GM12878 (cell line): ENCODE results near the gene RASSF4. TPM values are rescaled to one million over a fixed set of nuclear protein-coding genes. Genes with fewer than 3 reads are reported as not detected.

Experiments
- ATAC-seq: fragments of 200-7000 bp; cut with Tn5 transposase; 3 replicates; pipeline ENCODE4 v1.9.1; 2020; ENCODE audit warnings: mild to moderate bottlenecking, moderate library complexity
- BruUV-seq: library from RNA; stranded (reverse); fragments of 400-500 nt; replicated peaks from 2 replicates; lab custom pipeline; 2021; lab: Mats Ljungman, UMichigan
- CTCF ChIA-PET: fragments of 300-600 bp; sonication (Branson Sonifier 250); formaldehyde crosslinking; extraction: SDS; loops from one replicate; lab custom pipeline; 2021; ENCODE audit warnings: inconsistent platforms; lab: Yijun Ruan, JAX
- POLR2A ChIA-PET: fragments of 350-600 bp; formaldehyde crosslinking; extraction: SDS; loops from one replicate; lab custom pipeline; 2021; ENCODE audit warnings: inconsistent platforms; lab: Charles Lee
- RAD21 ChIA-PET: fragments of 300-600 bp; sonication (Branson Sonifier 250); formaldehyde crosslinking; loops from one replicate; lab custom pipeline; 2023; ENCODE audit warnings: antibody characterized with exemption; ENCODE audit not compliant: unreplicated experiment; lab: Charles Lee
- SMC1A ChIA-PET: fragments of 300-600 bp; sonication (Branson Sonifier 250); formaldehyde crosslinking; loops from one replicate; lab custom pipeline; 2023; ENCODE audit not compliant: unreplicated experiment, uncharacterized antibody; lab: Charles Lee
- DNase-seq: peaks from one replicate; pipeline ENCODE4 v3.0.0-alpha.2; 2011; ENCODE audit warnings: low read depth, low spot score
- FAIRE-seq: peaks from 3 replicates; lab custom pipeline; 2011; peaks lifted over from hg19 to GRCh38; lab: Jason Lieb, UNC
- H2AFZ ChIP-seq: 2 replicates; pipeline ENCODE4 v1.6.0; 2011; ENCODE audit warnings: low read depth, low read length, control low read depth; ENCODE audit not compliant: control insufficient read depth
- H3K27ac ChIP-seq: 2 replicates; pipeline ENCODE4 v1.5.1; 2011; ENCODE audit warnings: control low read depth; ENCODE audit not compliant: control insufficient read depth, insufficient read depth
- H3K27me3 ChIP-seq, 2 experiments: replicated peaks in 1 of 2; 2 replicates each; pipeline versions ENCODE4 v1.6.0 to v1.6.1; 2011; ENCODE audit warnings: low read length in 1 of 2; ENCODE audit not compliant: control insufficient read depth in 2 of 2, insufficient read depth in 2 of 2
- H3K36me3 ChIP-seq, 2 experiments: 2 replicates each; pipeline ENCODE4 v1.5.1; 2011; ENCODE audit warnings: low read length in 1 of 2; ENCODE audit not compliant: control insufficient read depth in 2 of 2, insufficient read depth in 2 of 2
- H3K4me1 ChIP-seq: 2 replicates; pipeline ENCODE4 v1.6.1; 2011; ENCODE audit warnings: mild to moderate bottlenecking, low read length, moderate library complexity, mixed read lengths; ENCODE audit not compliant: control insufficient read depth, insufficient read depth
- H3K4me2 ChIP-seq: 2 replicates; pipeline ENCODE4 v1.6.0; 2011; ENCODE audit warnings: control low read depth; ENCODE audit not compliant: control insufficient read depth, insufficient read depth
- H3K4me3 ChIP-seq: fragments of 200-600 bp; sonication (generic); 2 replicates; pipeline ENCODE4 v1.5.1; 2016
- H3K79me2 ChIP-seq: 2 replicates; pipeline ENCODE4 v1.6.0; 2011; ENCODE audit warnings: low read length; ENCODE audit not compliant: control insufficient read depth, insufficient read depth
- H3K9ac ChIP-seq: 2 replicates; pipeline ENCODE4 v1.8.0; 2011; ENCODE audit warnings: low read length, control low read depth, mixed read lengths; ENCODE audit not compliant: control insufficient read depth, insufficient read depth
- H3K9me3 ChIP-seq: replicated peaks from 3 replicates; pipeline ENCODE4 v1.5.1; 2011; ENCODE audit warnings: mild to moderate bottlenecking, low read length; ENCODE audit not compliant: control insufficient read depth, insufficient read depth
- H4K20me1 ChIP-seq: 2 replicates; pipeline ENCODE4 v1.6.0; 2011; ENCODE audit not compliant: control insufficient read depth, insufficient read depth
- BHLHE40 ChIP-seq, 2 experiments: fragments of 450-650 bp in 1 of 2; IDR thresholded peaks; 2 replicates each; pipeline ENCODE4 v1.6.1; 2011 to 2017; ENCODE audit warnings: low read depth in 2 of 2, borderline replicate concordance in 1 of 2, improper control_type of control experiment in 1 of 2, low read length in 1 of 2, mild to moderate bottlenecking in 1 of 2
- EGR1 ChIP-seq, 2 experiments: IDR thresholded peaks; 1 replicate in 1 of 2; 2 replicates in 1 of 2; pipeline ENCODE4 v1.6.1; 2011 to 2012; ENCODE audit warnings: low read depth in 2 of 2, low read length in 2 of 2, borderline replicate concordance in 1 of 2, mild to moderate bottlenecking in 1 of 2, moderate library complexity in 1 of 2
- EP300 ChIP-seq, 2 experiments: fragments of 150-350 bp in 1 of 2; IDR thresholded peaks; 2 replicates each; pipeline ENCODE4 v1.6.1; 2011 to 2012; ENCODE audit warnings: low read depth in 2 of 2, low read length in 2 of 2, borderline replicate concordance in 1 of 2, improper control_type of control experiment in 1 of 2, inconsistent platforms in 1 of 2; ENCODE audit not compliant: control insufficient read depth in 1 of 2
- ETV6 ChIP-seq, 2 experiments: fragments of 450-650 bp in 1 of 2; IDR thresholded peaks in 1 of 2; conservative IDR thresholded peaks in 1 of 2; 2 replicates each; pipeline ENCODE4 v1.6.1; 2014; ENCODE audit warnings: antibody characterized with exemption in 1 of 2, borderline replicate concordance in 1 of 2, low read depth in 1 of 2, mild to moderate bottlenecking in 1 of 2, moderate library complexity in 1 of 2
- HDGF ChIP-seq: fragments of 450-650 bp; IDR thresholded peaks from 2 replicates; pipeline ENCODE4 v1.6.1; 2016; ENCODE audit warnings: antibody characterized with exemption
- POLR2A ChIP-seq: IDR thresholded peaks from 2 replicates; pipeline ENCODE4 v1.6.1; 2011; ENCODE audit warnings: low read depth, mild to moderate bottlenecking, low read length
- POLR2AphosphoS2 ChIP-seq: IDR thresholded peaks from 2 replicates; pipeline ENCODE4 v1.6.1; 2011; ENCODE audit warnings: low read depth, mild to moderate bottlenecking, low read length, improper control_type of control experiment, moderate library complexity
- POLR2AphosphoS5 ChIP-seq: IDR thresholded peaks from 2 replicates; pipeline ENCODE4 v1.6.1; 2011; ENCODE audit warnings: mild to moderate bottlenecking, low read length, inconsistent platforms
- POU2F2 ChIP-seq: IDR thresholded peaks from 3 replicates; pipeline ENCODE4 v1.6.1; 2011; ENCODE audit warnings: low read depth, mild to moderate bottlenecking, low read length, borderline replicate concordance
- TCF3 ChIP-seq: IDR thresholded peaks from 2 replicates; pipeline ENCODE4 v1.6.1; 2012; ENCODE audit warnings: low read depth, mild to moderate bottlenecking, low read length, borderline replicate concordance; ENCODE audit not compliant: insufficient read depth
- YY1 ChIP-seq: IDR thresholded peaks from 2 replicates; pipeline ENCODE4 v1.6.1; 2011; ENCODE audit warnings: low read depth, mild to moderate bottlenecking, low read length
- WGBS: methylation state at CpG from one replicate; pipeline ENCODE4 v1.1.6; 2016; ENCODE audit warnings: low lambda C conversion rate; ENCODE audit not compliant: insufficient replicate concordance, insufficient coverage; ENCODE audit errors: missing lambda C conversion rate; 5-methylcytosine and 5-hydroxymethylcytosine counted together
- in situ Hi-C: fragments of 300-500 bp; cut with MboI; formaldehyde crosslinking; loops from 9 replicates; pipeline ENCODE4 v1.14.3; 2018; ENCODE audit warnings: mixed read lengths
- intact Hi-C: fragments of 100-400 bp; cut with micrococcal nuclease; formaldehyde crosslinking; loops from one replicate; pipeline ENCODE4 v1.14.2; 2022; ENCODE audit not compliant: unreplicated experiment
- polyA plus RNA-seq, 11 experiments: library from polyadenylated mRNA; depleted of rRNA in 4 of 11; unstranded in 6 of 11; stranded (reverse) in 5 of 11; fragments of >200 nt; fragmentation: Nextera tagmentation in 4 of 11; fragmentation: Illumina TruSeq in 1 of 11; extraction: Ambion mirVana in 4 of 11; extraction: Trizol in 1 of 11; gene quantifications; 1 replicate in 1 of 11; 2 replicates in 10 of 11; pipeline versions ENCODE4 v1.2.1 to v1.2.3, GENCODE V29; 2011 to 2016; ENCODE audit warnings: inconsistent platforms in 2 of 11, missing spikeins in 2 of 11, low read depth in 1 of 11
- total RNA-seq, 4 experiments: library from RNA; depleted of rRNA in 3 of 4; stranded (reverse); fragments of >200 nt in 3 of 4; fragmentation: Illumina TruSeq in 1 of 4; extraction: Trizol in 1 of 4; gene quantifications; 2 replicates each; pipeline versions ENCODE4 v1.2.1 to v1.2.3, GENCODE V29; 2013 to 2021
- TF ChIP-seq, protein P1 (sequence below): fragments of 450-650 bp; IDR thresholded peaks from 2 replicates; pipeline ENCODE4 v1.6.1; 2016; ENCODE audit warnings: mild to moderate bottlenecking
- TF ChIP-seq, protein P2 (sequence below), 3 experiments: IDR thresholded peaks in 2 of 3; conservative IDR thresholded peaks in 1 of 3; 2 replicates each; pipeline ENCODE4 v1.5.1; 2011; ENCODE audit warnings: low read depth in 3 of 3, low read length in 3 of 3, mild to moderate bottlenecking in 3 of 3, control low read depth in 2 of 3, moderate library complexity in 2 of 3, inconsistent platforms in 1 of 3, mixed read lengths in 1 of 3; ENCODE audit not compliant: control insufficient read depth in 2 of 3, insufficient read depth in 1 of 3; ENCODE audit errors: extremely low read depth in 1 of 3

The RASSF4 gene
- total and polyA plus RNA-seq, 10 of the 15 experiments (the other 5 are each of a cell fraction or from before 2014, with no cell fraction given), result 3.7 to 71.1 (median 16.8) TPM

DNA sequence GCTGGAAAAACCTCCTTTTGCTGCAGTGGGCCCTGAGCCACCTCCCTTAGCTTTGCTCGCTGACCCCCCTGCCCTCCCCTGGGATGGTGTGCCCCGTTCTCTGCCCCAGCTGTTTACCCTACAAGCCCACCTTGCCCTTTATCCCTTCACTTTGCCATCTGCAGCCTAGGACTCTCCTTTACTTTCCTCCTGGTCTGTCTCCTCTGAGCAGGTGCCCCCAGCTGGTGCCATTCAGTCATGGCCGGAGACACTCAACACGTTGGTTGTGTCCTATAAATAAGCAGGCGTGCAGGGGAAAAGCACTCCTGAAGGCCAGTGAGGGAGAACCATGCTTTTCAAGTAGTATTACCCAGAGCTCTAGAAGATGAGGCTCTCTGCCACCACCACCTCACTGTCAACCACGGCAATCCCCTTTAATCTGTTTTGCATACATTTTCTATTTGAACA, 6.1 kb downstream of the RASSF4 start:
- DNase-seq, result no peak
- Histone ChIP-seq H3K9ac (peak overlapping the region; percentile 40; the same call in 1 of the 2 replicates), H3K36me3 (peaks cover 0 to under 1% of the 10 kb centered on the region in 2 experiments; a peak in 1 of 4 replicates), H3K27me3 (no peaks in the 10 kb centered on the region), H3K4me1 (peaks cover 81% of the 10 kb centered on the region), H3K79me2 (peaks cover 24% of the 10 kb centered on the region), H2AFZ (peak overlapping the region; percentile 67; the same call in 1 of the 2 replicates), H3K4me2 (peak overlapping the region; percentile 82), H3K27ac (peak overlapping the region; percentile 85), H3K9me3 (no peaks in the 10 kb centered on the region), H4K20me1 (no peaks in the 10 kb centered on the region)
- WGBS, result 5% methylated on average over 6 of the region's 6 CpGs
- peak; percentile 49 for ATAC-seq
- ChIA-PET POLR2A (interaction anchor here (0.6 to 14.0 kb wide), 7 partner anchors 9 to 69 kb away, joined by 3 to 174 read pairs (median 3); partner anchors contain the start of gene DEPP1), RAD21 (interaction anchor here (1.2 to 9.2 kb wide), 5 partner anchors 8 to 35 kb away, joined by 3 to 124 read pairs (median 54); partner anchors contain the start of genes DEPP1 and ZNF22), SMC1A (interaction anchor here (0.8 to 9.3 kb wide), 11 partner anchors 8 to 41 kb away, joined by 3 to 147 read pairs (median 5); partner anchors contain the start of genes DEPP1 and ZNF22), CTCF (interaction anchor here (0.6 to 9.1 kb wide), 15 partner anchors 8 to 1547 kb away, joined by 3 to 116 read pairs (median 5); partner anchors contain the start of gene DEPP1)
- FAIRE-seq, result no peak
- in situ Hi-C loops (loop anchor here (10.0 to 25.0 kb wide), 2 partner anchors 1561 to 1803 kb away; partner anchors contain the start of gene HNRNPF), intact Hi-C loops (loop anchor here (1.0 to 10.0 kb wide), 4 partner anchors 10 to 1821 kb away; partner anchors contain the start of gene ALOX5)
- no TSS peak for BruUV-seq
- TF ChIP-seq POLR2AphosphoS5 (peak; percentile 66; the same call in 1 of the 2 replicates), POU2F2 (peak; percentile 70; the same call in 2 of the 3 replicates), POLR2A (peak; percentile 37; the same call in 1 of the 2 replicates), EGR1 (IDR thresholded peaks at IDR 0.05; ENCODE audit: borderline replicate concordance in 1 of 2, low read depth in 2 of 2, low read length in 2 of 2) (no peak), HDGF (0 out of 2 replicates have a peak, but pooled peaks have one; percentile 55), YY1 (0 out of 2 replicates have a peak, but pooled peaks have one; percentile 33), BHLHE40 (IDR thresholded peaks at IDR 0.05; ENCODE audit: borderline replicate concordance in 1 of 2, low read depth in 2 of 2, low read length in 1 of 2) (peak in 1 of 2 experiments; percentile 31; a peak in 2 of 4 replicates), POLR2AphosphoS2 (no peak), TCF3 (peak; percentile 68; the same call in 1 of the 2 replicates), ETV6 (conservative IDR thresholded peaks at IDR 0.05 in 1 of 2, IDR thresholded peaks at IDR 0.05 in 1 of 2; ENCODE audit: borderline replicate concordance in 1 of 2, low read depth in 1 of 2) (no peak), EP300 (IDR thresholded peaks at IDR 0.05; ENCODE audit: borderline replicate concordance in 1 of 2, control insufficient read depth in 1 of 2, low read depth in 2 of 2, low read length in 2 of 2) (peak in 1 of 2 experiments; percentile 13; a peak in 1 of 4 replicates)
- TF ChIP-seq, protein P1, sequence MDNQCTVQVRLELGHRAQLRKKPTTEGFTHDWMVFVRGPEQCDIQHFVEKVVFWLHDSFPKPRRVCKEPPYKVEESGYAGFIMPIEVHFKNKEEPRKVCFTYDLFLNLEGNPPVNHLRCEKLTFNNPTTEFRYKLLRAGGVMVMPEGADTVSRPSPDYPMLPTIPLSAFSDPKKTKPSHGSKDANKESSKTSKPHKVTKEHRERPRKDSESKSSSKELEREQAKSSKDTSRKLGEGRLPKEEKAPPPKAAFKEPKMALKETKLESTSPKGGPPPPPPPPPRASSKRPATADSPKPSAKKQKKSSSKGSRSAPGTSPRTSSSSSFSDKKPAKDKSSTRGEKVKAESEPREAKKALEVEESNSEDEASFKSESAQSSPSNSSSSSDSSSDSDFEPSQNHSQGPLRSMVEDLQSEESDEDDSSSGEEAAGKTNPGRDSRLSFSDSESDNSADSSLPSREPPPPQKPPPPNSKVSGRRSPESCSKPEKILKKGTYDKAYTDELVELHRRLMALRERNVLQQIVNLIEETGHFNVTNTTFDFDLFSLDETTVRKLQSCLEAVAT, result peak; percentile 60; the same call in 1 of the 2 replicates
- TF ChIP-seq, protein P2, sequence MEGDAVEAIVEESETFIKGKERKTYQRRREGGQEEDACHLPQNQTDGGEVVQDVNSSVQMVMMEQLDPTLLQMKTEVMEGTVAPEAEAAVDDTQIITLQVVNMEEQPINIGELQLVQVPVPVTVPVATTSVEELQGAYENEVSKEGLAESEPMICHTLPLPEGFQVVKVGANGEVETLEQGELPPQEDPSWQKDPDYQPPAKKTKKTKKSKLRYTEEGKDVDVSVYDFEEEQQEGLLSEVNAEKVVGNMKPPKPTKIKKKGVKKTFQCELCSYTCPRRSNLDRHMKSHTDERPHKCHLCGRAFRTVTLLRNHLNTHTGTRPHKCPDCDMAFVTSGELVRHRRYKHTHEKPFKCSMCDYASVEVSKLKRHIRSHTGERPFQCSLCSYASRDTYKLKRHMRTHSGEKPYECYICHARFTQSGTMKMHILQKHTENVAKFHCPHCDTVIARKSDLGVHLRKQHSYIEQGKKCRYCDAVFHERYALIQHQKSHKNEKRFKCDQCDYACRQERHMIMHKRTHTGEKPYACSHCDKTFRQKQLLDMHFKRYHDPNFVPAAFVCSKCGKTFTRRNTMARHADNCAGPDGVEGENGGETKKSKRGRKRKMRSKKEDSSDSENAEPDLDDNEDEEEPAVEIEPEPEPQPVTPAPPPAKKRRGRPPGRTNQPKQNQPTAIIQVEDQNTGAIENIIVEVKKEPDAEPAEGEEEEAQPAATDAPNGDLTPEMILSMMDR (IDR thresholded peaks at IDR 0.05 in 2 of 3, conservative IDR thresholded peaks at IDR 0.05 in 1 of 3; ENCODE audit: control insufficient read depth in 2 of 3, extremely low read depth in 1 of 3, insufficient read depth in 1 of 3, low read depth in 3 of 3, low read length in 3 of 3), result 0 out of 6 replicates have a peak, but pooled peaks of 2 of the 3 experiments have one; percentile 7 to 8
- TF ChIP-seq, all 136 proteins: peak for 10
- peak overlapping the region; percentile 50 for H3K4me3 ChIP-seq
